Naive thymus-derived CD4-positive, alpha-beta T cell (primary cell): ENCODE results near the gene BICC1. TPM values are rescaled to one million over a fixed set of nuclear protein-coding genes. Genes with fewer than 3 reads are reported as not detected.

Experiments
- ATAC-seq: fragments of 150-1000 bp; cut with Tn5 transposase; 2 replicates; pipeline ENCODE4 v1.10.0; 2021; ENCODE audit warnings: mild to moderate bottlenecking, moderate library complexity
- CTCF ChIA-PET: fragments of 350-600 bp; sonication (Branson Sonifier 250); formaldehyde crosslinking; loops from one replicate; lab custom pipeline; 2021; ENCODE audit warnings: antibody characterized with exemption; lab: Charles Lee
- POLR2A ChIA-PET: fragments of 350-600 bp; sonication (Branson Sonifier 250); formaldehyde crosslinking; loops from one replicate; lab custom pipeline; 2021; ENCODE audit warnings: antibody characterized with exemption, inconsistent platforms; lab: Charles Lee
- DNase-seq, 9 donors: peaks; one replicate each; pipeline versions ENCODE4 v3.0.0 to v3.0.0-alpha.2; 2020 to 2022; ENCODE audit warnings: mixed read lengths in 1 of 9
- H3K27ac ChIP-seq: one replicate; pipeline ENCODE4 v1.7.0; 2013; ENCODE audit warnings: mild to moderate bottlenecking, low read depth, low read length, moderate library complexity
- H3K27me3 ChIP-seq, 2 donors: one replicate each; pipeline ENCODE4 v1.7.0; 2013; ENCODE audit warnings: low read length in 2 of 2, mild to moderate bottlenecking in 2 of 2, moderate library complexity in 2 of 2; ENCODE audit not compliant: control insufficient read depth in 2 of 2, insufficient read depth in 2 of 2
- H3K36me3 ChIP-seq, 3 experiments: 1 replicate in 2 of 3; 2 replicates in 1 of 3; pipeline ENCODE4 v1.7.0; 2013; ENCODE audit warnings: low read length in 3 of 3, mild to moderate bottlenecking in 3 of 3, moderate library complexity in 1 of 3; ENCODE audit not compliant: insufficient read depth in 3 of 3, control insufficient read depth in 2 of 3
- H3K4me1 ChIP-seq, 2 donors: one replicate each; pipeline ENCODE4 v1.7.0; 2013; ENCODE audit warnings: low read length in 2 of 2, mild to moderate bottlenecking in 2 of 2, moderate library complexity in 1 of 2; ENCODE audit not compliant: control insufficient read depth in 2 of 2, insufficient read depth in 2 of 2
- H3K4me3 ChIP-seq: 2 replicates; pipeline ENCODE4 v1.7.0; 2013; ENCODE audit warnings: mild to moderate bottlenecking, low read length
- H3K9me3 ChIP-seq, 3 experiments: 1 replicate in 2 of 3; 2 replicates in 1 of 3; pipeline ENCODE4 v1.7.0; 2013; ENCODE audit warnings: low read length in 3 of 3; ENCODE audit not compliant: control insufficient read depth in 2 of 3
- H3K27ac Mint-ChIP-seq, 9 donors: one replicate each; pipeline ENCODE4 v1.8.0; 2020 to 2022; ENCODE audit warnings: mixed read lengths in 9 of 9, mild to moderate bottlenecking in 8 of 9, moderate library complexity in 5 of 9, inconsistent platforms in 2 of 9
- H3K27me3 Mint-ChIP-seq, 5 donors: one replicate each; pipeline ENCODE4 v1.8.0; 2021 to 2022; ENCODE audit warnings: mixed read lengths in 5 of 5, mild to moderate bottlenecking in 1 of 5
- H3K36me3 Mint-ChIP-seq, 5 donors: one replicate each; pipeline ENCODE4 v1.8.0; 2020 to 2022; ENCODE audit warnings: mixed read lengths in 5 of 5, mild to moderate bottlenecking in 3 of 5, inconsistent platforms in 1 of 5
- H3K4me1 Mint-ChIP-seq, 7 donors: one replicate each; pipeline ENCODE4 v1.8.0; 2020 to 2022; ENCODE audit warnings: mixed read lengths in 7 of 7, mild to moderate bottlenecking in 3 of 7, inconsistent platforms in 1 of 7
- H3K4me3 Mint-ChIP-seq, 10 donors: one replicate each; pipeline ENCODE4 v1.8.0; 2020 to 2022; ENCODE audit warnings: mild to moderate bottlenecking in 10 of 10, mixed read lengths in 10 of 10, moderate library complexity in 6 of 10, inconsistent platforms in 2 of 10
- H3K9me3 Mint-ChIP-seq, 11 donors: one replicate each; pipeline ENCODE4 v1.8.0; 2020 to 2022; ENCODE audit warnings: mixed read lengths in 11 of 11, mild to moderate bottlenecking in 4 of 11, inconsistent platforms in 1 of 11, moderate library complexity in 1 of 11
- intact Hi-C, 2 donors: fragments of 100-400 bp; cut with micrococcal nuclease; formaldehyde crosslinking; loops; one replicate each; pipeline ENCODE4 v1.15.1; 2023
- polyA plus RNA-seq, 2 donors: library from polyadenylated mRNA; unstranded; fragments of 300-500 nt; fragmentation: Illumina TruSeq; gene quantifications; one replicate each; pipeline ENCODE4 v1.2.3, GENCODE V29; 2021
- total RNA-seq, 6 experiments: library from RNA in 5 of 6; stranded (reverse) in 5 of 6; gene quantifications; 1 replicate in 5 of 6; 2 replicates in 1 of 6; pipeline ENCODE4 v1.2.3 and lab custom pipeline; 2021 to 2026

BICC1 gene
- total and polyA plus RNA-seq, 7 experiments from 2014 or later, result 0.05 to 0.10 TPM; not detected in 5

GRCh38 chr10:58573144-58573543, 60.5 kb downstream of the BICC1 start:
- Histone ChIP-seq H3K27me3 (no peaks in the 10 kb centered on the region), H3K9me3 (no peaks in the 10 kb centered on the region), H3K36me3 (no peaks in the 10 kb centered on the region), H3K4me3 (no peak overlapping the region), H3K4me1 (no peaks in the 10 kb centered on the region), H3K27ac (no peak overlapping the region)
- Mint-ChIP-seq H3K27ac (no peak overlapping the region), H3K36me3 (no peaks in the 10 kb centered on the region), H3K27me3 (peaks cover 0 to 7% (median 0%) of the 10 kb centered on the region in 5 donors), H3K9me3 (peaks cover 0 to 9% (median 5%) of the 10 kb centered on the region in 11 donors), H3K4me3 (no peak overlapping the region), H3K4me1 (no peaks in the 10 kb centered on the region)
- CTCF ChIA-PET, result no interaction called here
- ATAC-seq (no peak), DNase-seq (no peak)
- intact Hi-C loops, result no loop called here
- POLR2A ChIA-PET, result no interaction called here

GRCh38 chr10:58574058-58574457, 61.4 kb downstream of the BICC1 start:
- H3K4me3 ChIP-seq, result no peak overlapping the region
- H3K27me3 ChIP-seq, result no peaks in the 10 kb centered on the region
- H3K9me3 ChIP-seq, result no peaks in the 10 kb centered on the region
- Mint-ChIP-seq H3K4me1 (no peaks in the 10 kb centered on the region), H3K36me3 (no peaks in the 10 kb centered on the region), H3K4me3 (no peak overlapping the region), H3K27ac (no peak overlapping the region), H3K9me3 (peaks cover 0 to 9% (median 5%) of the 10 kb centered on the region in 11 donors), H3K27me3 (peaks cover 0 to 10% (median 0%) of the 10 kb centered on the region in 5 donors)
- intact Hi-C loops, result no loop called here
- POLR2A ChIA-PET, result no interaction called here
- no peak for DNase-seq
- H3K4me1 ChIP-seq, result no peaks in the 10 kb centered on the region
- ATAC-seq, result no peak
- H3K27ac ChIP-seq, result no peak overlapping the region
- no peaks in the 10 kb centered on the region for H3K36me3 ChIP-seq
- CTCF ChIA-PET, result no interaction called here

GRCh38 chr10:58575491-58575890, 62.8 kb downstream of the BICC1 start:
- Histone ChIP-seq H3K27me3 (no peaks in the 10 kb centered on the region), H3K36me3 (no peaks in the 10 kb centered on the region), H3K9me3 (no peaks in the 10 kb centered on the region), H3K27ac (no peak overlapping the region), H3K4me3 (no peak overlapping the region), H3K4me1 (no peaks in the 10 kb centered on the region)
- POLR2A ChIA-PET, result no interaction called here
- Mint-ChIP-seq H3K27me3 (peaks cover 0 to 10% (median 0%) of the 10 kb centered on the region in 5 donors), H3K4me1 (no peaks in the 10 kb centered on the region), H3K9me3 (peaks cover 0 to 8% (median 4%) of the 10 kb centered on the region in 11 donors), H3K27ac (no peak overlapping the region), H3K36me3 (no peaks in the 10 kb centered on the region), H3K4me3 (no peak overlapping the region)
- CTCF ChIA-PET, result no interaction called here
- intact Hi-C loops, result no loop called here
- ATAC-seq (no peak), DNase-seq (no peak)

GRCh38 chr10:58576751-58577436, 64.2 kb downstream of the BICC1 start:
- ChIA-PET CTCF (no interaction called here), POLR2A (no interaction called here)
- H3K36me3 Mint-ChIP-seq, result no peaks in the 10 kb centered on the region
- peaks cover 0 to 7% (median 0%) of the 10 kb centered on the region in 11 donors for H3K9me3 Mint-ChIP-seq
- peaks cover 0 to 10% (median 0%) of the 10 kb centered on the region in 5 donors for H3K27me3 Mint-ChIP-seq
- H3K4me3 Mint-ChIP-seq, result no peak overlapping the region
- ATAC-seq (no peak), DNase-seq (no peak)
- H3K27ac Mint-ChIP-seq, result no peak overlapping the region
- H3K9me3 ChIP-seq, result no peaks in the 10 kb centered on the region
- no peaks in the 10 kb centered on the region for H3K27me3 ChIP-seq
- H3K36me3 ChIP-seq, result no peaks in the 10 kb centered on the region
- intact Hi-C loops, result no loop called here
- H3K27ac ChIP-seq, result no peak overlapping the region
- no peaks in the 10 kb centered on the region for H3K4me1 ChIP-seq
- H3K4me3 ChIP-seq, result no peak overlapping the region
- no peaks in the 10 kb centered on the region for H3K4me1 Mint-ChIP-seq

- no peak overlapping the region for H3K27ac ChIP-seq
- H3K4me1 ChIP-seq, result no peaks in the 10 kb centered on the region
- Mint-ChIP-seq H3K4me3 (no peak overlapping the region), H3K36me3 (no peaks in the 10 kb centered on the region), H3K4me1 (no peaks in the 10 kb centered on the region), H3K27ac (no peak overlapping the region), H3K27me3 (peaks cover 0 to 10% (median 0%) of the 10 kb centered on the region in 5 donors), H3K9me3 (peaks cover 0 to 4% (median 0%) of the 10 kb centered on the region in 11 donors)
- ATAC-seq (no peak), DNase-seq (no peak)
- no peaks in the 10 kb centered on the region for H3K9me3 ChIP-seq
- ChIA-PET POLR2A (no interaction called here), CTCF (no interaction called here)
- no peak overlapping the region for H3K4me3 ChIP-seq
- no peaks in the 10 kb centered on the region for H3K36me3 ChIP-seq
- intact Hi-C loops, result no loop called here
- H3K27me3 ChIP-seq, result no peaks in the 10 kb centered on the region
These were observed 64.7 kb downstream of the BICC1 start for GRCh38 chr10:58577437-58577777.

- DNase-seq (no peak), ATAC-seq (no peak)
- peaks cover 0 to 10% (median 0%) of the 10 kb centered on the region in 5 donors for H3K27me3 Mint-ChIP-seq
- H3K4me3 Mint-ChIP-seq, result no peak overlapping the region
- intact Hi-C loops, result no loop called here
- Histone ChIP-seq H3K4me1 (no peaks in the 10 kb centered on the region), H3K4me3 (no peak overlapping the region), H3K27ac (no peak overlapping the region), H3K27me3 (no peaks in the 10 kb centered on the region), H3K36me3 (no peaks in the 10 kb centered on the region), H3K9me3 (no peaks in the 10 kb centered on the region)
- ChIA-PET POLR2A (no interaction called here), CTCF (interaction anchor here (0.6 kb wide), 1 partner anchor 73 kb away, joined by 3 read pairs; no protein-coding TSS in a partner anchor)
- H3K9me3 Mint-ChIP-seq, result peaks cover 0 to 1% (median 0%) of the 10 kb centered on the region in 11 donors
- no peaks in the 10 kb centered on the region for H3K36me3 Mint-ChIP-seq
- no peaks in the 10 kb centered on the region for H3K4me1 Mint-ChIP-seq
- H3K27ac Mint-ChIP-seq, result no peak overlapping the region
These were observed 65.7 kb downstream of the BICC1 start for GRCh38 chr10:58578366-58578765.
